ENCODE results near the gene GNG12. TPM values are rescaled to one million over a fixed set of nuclear protein-coding genes. Genes with fewer than 3 reads are reported as not detected.

GNG12 gene
- total and polyA plus RNA-seq, 9 of the 15 experiments (the other 6 are each of a cell fraction or from before 2014, with no cell fraction given): 2.6 to 6.0 (median 4.1) TPM

- Histone ChIP-seq H3K9ac (ENCODE audit: insufficient read depth in 1 of 2, low read depth in 2 of 2, low read length in 2 of 2) (no peak overlapping the region), H4K20me1 (replicated peaks; ENCODE audit: control insufficient read depth, insufficient read depth, low read length) (no peaks in the 10 kb centered on the region), H3K4me3 (no peak overlapping the region), H3K4me2 (ENCODE audit: insufficient read depth, low read length) (no peak overlapping the region), H3K9me3 (replicated peaks; ENCODE audit: control insufficient read depth, insufficient read depth, low read depth, low read length) (no peaks in the 10 kb centered on the region), H3K4me1 (replicated peaks in 1 of 2; ENCODE audit: control insufficient read depth in 2 of 2, insufficient read depth in 2 of 2, low read length in 2 of 2) (no peaks in the 10 kb centered on the region; a peak in 2 of 5 replicates), H3K9me1 (ENCODE audit: control insufficient read depth, insufficient read depth, low read length) (no peaks in the 10 kb centered on the region), H3K36me3 (ENCODE audit: control insufficient read depth, insufficient read depth, low read length) (no peaks in the 10 kb centered on the region), H3K27me3 (ENCODE audit: control insufficient read depth in 2 of 2, insufficient read depth in 2 of 2, low read length in 2 of 2) (no peaks in the 10 kb centered on the region; a peak in 1 of 5 replicates), H3K79me2 (ENCODE audit: control insufficient read depth, insufficient read depth, low read length) (no peaks in the 10 kb centered on the region), H3K27ac (ENCODE audit: extremely low read depth, low read depth, low read length) (no peak overlapping the region), H2AFZ (ENCODE audit: low read depth, low read length) (no peak overlapping the region)
- no peak for ATAC-seq
- no TSS peak for BruUV-seq (replicated peaks)
- CTCF ChIA-PET (ENCODE audit: low intra/inter-chr PET ratio): interaction anchor here (6.7 kb wide), 1 partner anchor 259 kb away, joined by 37 read pairs; no protein-coding TSS in a partner anchor
- intact Hi-C loops (cut with micrococcal nuclease) (loop anchor here (2.0 to 5.0 kb wide), 3 partner anchors 199 to 491 kb away; partner anchors contain the start of gene DIRAS3), in situ Hi-C loops (cut with MboI) (loop anchor here (5.0 to 10.0 kb wide), 4 partner anchors 84 to 493 kb away; no protein-coding TSS in a partner anchor)
- no peak for DNase-seq (ENCODE audit: extremely low read depth in 1 of 4, low spot score in 3 of 4)
- FAIRE-seq: no peak
- WGBS (ENCODE audit: insufficient coverage, low coverage, missing lambda C conversion rate): 20% methylated on average over 6 of the region's 6 CpGs
- POLR2A ChIA-PET: no interaction called here
- TF ChIP-seq SOX6 (IDR thresholded peaks at IDR 0.05) (no peak), ARHGAP35 (IDR thresholded peaks at IDR 0.05; ENCODE audit: partially characterized antibody) (no peak), TEAD2 (tag; IDR thresholded peaks at IDR 0.05) (no peak), SLC30A9 (CRISPR knock-in tag; IDR thresholded peaks at IDR 0.05) (no peak), XRCC5 (IDR thresholded peaks at IDR 0.05; ENCODE audit: low read depth, low read length) (no peak), NCOA1 (IDR thresholded peaks at IDR 0.05; ENCODE audit: low read depth) (no peak), ZBTB1 (CRISPR knock-in tag; IDR thresholded peaks at IDR 0.05; ENCODE audit: borderline replicate concordance, low read depth) (no peak), ZNF518B (CRISPR knock-in tag; IDR thresholded peaks at IDR 0.05) (no peak), SRSF1 (IDR thresholded peaks at IDR 0.05; ENCODE audit: low read depth, low read length) (no peak), U2AF2 (optimal IDR thresholded peaks at IDR 0.05; ENCODE audit: low read depth, low read length) (no peak), WHSC1 (IDR thresholded peaks at IDR 0.05; ENCODE audit: low read length) (no peak), BCLAF1 (IDR thresholded peaks at IDR 0.05; ENCODE audit: borderline replicate concordance in 1 of 2, control insufficient read depth in 1 of 2, low read depth in 2 of 2, low read length in 1 of 2) (no peak), ZNF79 (CRISPR knock-in tag; IDR thresholded peaks at IDR 0.05; ENCODE audit: low read depth) (no peak), TFE3 (CRISPR knock-in tag; IDR thresholded peaks at IDR 0.05) (no peak), NEUROD1 (IDR thresholded peaks at IDR 0.05; ENCODE audit: borderline replicate concordance, low read depth, low read length, partially characterized antibody) (no peak)
Measured at GRCh38 chr1:67851800-67852199, 18.5 kb upstream of the GNG12 start.

Data from K562 (cell line).